HG02798 (cell line): ENCODE results near the gene OR51G2.
"Not testable (repeated sequence)": the region's sequence is repeated elsewhere in the genome, so short reads cannot be mapped to it uniquely, and the experiment has no call there.

ENCODE experiments used
- ATAC-seq: cut with Tn5 transposase; IDR thresholded peaks from one replicate; pipeline ENCODE4 v1.9.1; 2021; ENCODE audit warnings: mild to moderate bottlenecking; ENCODE audit not compliant: unreplicated experiment, poor library complexity

Gene OR51G2, protein sequence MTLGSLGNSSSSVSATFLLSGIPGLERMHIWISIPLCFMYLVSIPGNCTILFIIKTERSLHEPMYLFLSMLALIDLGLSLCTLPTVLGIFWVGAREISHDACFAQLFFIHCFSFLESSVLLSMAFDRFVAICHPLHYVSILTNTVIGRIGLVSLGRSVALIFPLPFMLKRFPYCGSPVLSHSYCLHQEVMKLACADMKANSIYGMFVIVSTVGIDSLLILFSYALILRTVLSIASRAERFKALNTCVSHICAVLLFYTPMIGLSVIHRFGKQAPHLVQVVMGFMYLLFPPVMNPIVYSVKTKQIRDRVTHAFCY

DNA sequence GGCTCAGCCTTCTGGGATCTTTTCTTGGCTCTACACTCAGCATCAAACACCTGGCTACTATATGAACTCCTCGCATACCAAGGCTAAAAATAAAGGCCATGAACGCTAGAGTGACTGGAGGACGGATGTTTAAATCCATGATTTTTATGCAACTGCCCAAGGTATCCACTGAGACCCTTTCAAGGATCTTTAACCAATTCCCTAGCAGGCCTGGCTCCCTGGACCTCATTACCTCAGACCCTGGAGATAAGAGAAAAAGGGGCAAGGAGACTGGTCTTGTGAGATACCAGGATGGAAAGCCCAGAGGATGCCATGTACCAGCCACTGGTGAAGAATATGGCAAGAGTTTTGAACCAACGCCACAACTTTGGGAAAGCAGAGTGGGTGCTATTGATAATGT, at the start of gene OR51G2:
OR51G2 (minus strand) TSS at position 101 of the 400 bp plus-strand sequence. CDS start 3,687 bp downstream, outside the sequence.
- ATAC-seq, result no peak

DNA sequence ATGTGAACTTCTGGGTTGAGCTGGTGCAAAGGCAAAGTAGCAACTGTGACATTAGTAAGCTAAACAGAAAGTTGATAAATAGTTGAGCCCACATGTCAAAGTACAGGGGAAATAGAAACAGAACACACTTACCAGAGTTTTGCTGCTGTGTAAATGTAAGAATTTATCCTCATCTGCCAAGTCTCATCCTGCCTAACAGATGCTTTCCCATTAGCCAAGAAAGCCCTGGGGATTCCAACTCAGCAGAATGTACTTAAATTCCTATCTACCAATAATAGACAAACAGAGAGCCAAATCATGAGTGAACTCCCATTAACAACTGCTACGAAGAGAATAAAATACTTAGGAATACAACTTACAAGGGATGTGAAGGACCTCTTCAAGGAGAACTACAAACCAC, 43.7 kb upstream of the OR51G2 start:
- no peak for ATAC-seq

DNA sequence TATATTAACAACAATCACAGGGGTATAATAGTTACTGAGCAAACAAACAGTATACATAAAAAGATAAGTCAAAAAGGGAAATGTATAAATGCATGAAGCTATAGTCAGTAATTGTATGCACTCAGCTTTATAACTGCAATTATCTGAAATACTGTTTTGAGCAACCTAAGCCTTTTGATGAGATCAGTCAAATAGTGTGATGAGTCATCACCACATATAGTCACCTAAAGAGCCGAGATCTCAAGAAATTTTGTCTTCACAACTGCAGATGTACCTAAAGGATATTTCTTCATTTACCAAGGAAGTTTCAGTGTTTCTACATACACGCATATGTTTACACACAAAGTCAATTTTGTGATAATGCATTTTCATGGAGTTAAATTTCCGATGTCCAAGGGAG, 41.7 kb upstream of the OR51G2 start:
- no peak for ATAC-seq

DNA sequence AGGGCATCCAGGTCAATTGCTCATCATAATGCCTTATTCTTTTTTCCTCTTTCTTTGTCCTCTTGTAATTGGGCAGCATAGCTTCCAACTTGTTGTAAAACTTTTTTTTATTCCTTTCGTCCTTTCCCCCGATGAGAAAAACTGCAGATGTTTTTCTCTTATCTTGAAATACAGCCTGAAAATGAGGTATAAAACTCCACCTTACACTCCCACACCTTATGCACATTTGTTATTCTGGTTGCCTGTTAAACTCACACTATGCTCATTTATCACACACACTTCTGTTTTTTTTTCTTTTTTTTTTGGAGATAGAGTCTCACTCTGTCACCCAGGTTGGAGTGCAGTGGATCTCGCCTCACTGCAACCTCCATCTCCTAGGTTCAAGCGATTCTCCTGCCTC, 38.2 kb upstream of the OR51G2 start:
- no peak for ATAC-seq

DNA sequence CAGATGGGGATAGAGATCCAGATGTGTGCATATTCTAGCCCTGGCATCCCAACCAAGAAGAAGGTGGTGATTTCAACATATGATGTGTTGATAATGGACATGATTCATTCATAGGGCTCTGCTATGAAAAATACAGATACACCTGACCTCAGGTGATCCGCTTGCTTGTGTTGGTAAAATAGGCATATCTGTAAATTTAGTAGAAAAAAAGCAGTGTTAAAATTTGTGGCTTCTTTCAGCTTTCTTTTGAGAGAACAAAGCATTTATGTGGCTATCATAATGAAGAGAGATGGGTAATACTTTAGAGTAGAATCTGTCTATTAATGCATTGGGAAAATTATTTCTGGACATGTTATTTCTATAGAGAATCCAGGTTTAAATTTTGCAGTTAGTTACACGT, 36.5 kb upstream of the OR51G2 start, which contains the start of gene OR51A2:
OR51A2 (minus strand) TSS at position 101 of the 400 bp plus-strand sequence; CDS start at position 101, 0 bp downstream.
- not testable (repeated sequence) for ATAC-seq

DNA sequence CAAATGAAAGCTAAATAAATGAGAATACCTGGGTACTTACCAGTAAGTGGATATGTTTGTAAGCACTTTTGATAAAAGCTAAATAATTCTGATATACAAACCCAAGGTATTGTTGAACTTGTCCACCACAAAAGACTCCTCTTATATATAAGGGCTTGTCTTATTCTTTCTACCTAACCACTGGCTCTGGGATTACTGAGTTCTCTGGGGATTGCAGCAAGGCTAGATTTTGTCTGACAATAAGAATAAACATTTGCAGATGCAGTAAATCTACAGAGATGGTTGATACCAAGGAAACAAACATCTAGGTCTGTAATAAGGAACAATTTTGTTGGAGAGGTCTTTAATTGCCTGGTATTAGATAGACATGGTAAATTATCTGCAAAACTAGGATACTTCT, 28.4 kb upstream of the OR51G2 start, which contains the start of gene OR51A4:
OR51A4 (minus strand) TSS at position 101 of the 400 bp plus-strand sequence. CDS start 505 bp downstream, outside the sequence.
- ATAC-seq, result no peak

DNA sequence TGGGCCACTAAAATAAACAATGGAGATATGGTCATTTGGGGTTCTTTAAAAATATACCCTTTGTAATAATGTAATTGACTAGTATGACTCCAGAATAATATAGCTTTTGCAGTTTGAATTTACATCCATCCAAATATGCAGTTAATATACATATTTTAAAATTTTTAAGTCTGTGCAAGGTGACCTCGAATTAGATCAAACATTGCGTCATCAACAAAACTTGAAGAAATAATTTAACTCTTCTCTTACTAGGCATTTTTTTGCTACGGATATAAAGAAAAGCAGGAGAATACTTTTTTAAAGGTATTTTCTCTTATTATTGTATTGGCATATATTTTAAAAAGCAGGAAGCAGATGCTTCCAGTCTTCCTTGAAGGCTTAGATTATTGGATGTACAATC, 17.6 kb upstream of the OR51G2 start:
- no peak for ATAC-seq

DNA sequence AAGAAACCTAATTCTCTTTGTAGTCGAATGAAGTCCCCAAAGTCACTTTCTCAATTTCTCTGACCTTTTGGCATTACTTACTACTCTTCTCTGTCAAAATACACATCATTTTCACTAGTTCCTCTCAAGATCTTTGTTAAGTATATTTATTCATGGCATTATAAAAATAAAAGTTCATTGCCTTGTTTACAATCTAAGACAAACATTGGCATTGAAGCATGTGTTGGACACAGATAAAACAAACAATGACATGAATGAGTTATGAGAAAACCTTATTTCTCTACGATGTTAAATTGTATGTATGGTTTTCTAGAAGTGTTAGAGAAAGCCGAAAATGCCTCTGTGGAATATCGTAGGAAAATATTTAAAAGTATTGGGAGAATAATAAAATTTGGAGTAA, 13.6 kb upstream of the OR51G2 start:
- ATAC-seq, result no peak

DNA sequence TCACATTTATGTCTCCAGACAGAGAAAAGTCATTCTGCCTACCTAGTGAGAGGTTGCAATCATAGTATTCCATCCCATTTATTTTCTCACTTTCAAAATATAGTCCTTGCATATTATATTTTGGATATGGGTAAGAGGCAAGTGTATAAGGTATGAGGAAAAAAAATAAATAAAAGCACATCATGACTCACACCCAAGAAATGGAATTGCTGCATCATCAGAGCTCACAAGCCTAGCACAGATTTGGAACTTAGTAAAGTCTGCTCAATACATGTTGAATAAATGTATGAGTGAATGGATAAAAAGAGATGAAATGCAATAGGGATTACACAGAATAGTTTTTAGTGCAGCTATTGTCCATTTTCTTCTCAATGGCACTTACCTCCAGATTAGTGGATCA, 7.5 kb upstream of the OR51G2 start:
- no peak for ATAC-seq

DNA sequence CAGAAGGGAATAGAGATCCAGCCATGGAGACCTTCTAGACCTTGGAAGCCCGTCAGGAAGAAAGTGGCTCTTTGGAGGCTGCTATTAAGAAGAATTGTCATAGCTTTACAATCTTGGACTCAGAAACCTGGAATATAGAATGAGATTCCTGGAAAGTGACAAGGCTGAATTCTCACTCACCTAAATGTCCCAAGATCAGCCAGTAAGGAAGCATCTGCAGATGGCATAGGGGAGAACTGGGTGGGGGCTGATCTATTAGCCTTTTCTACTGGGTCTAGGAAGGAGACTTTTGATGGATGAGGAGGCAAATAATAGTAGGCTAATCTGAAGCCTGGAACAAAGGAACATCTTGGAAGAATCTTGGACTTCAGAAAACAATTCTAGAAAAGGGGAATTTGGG, 5.1 kb upstream of the OR51G2 start, which contains the start of gene OR51G1:
OR51G1 (minus strand) TSS at position 101 of the 400 bp plus-strand sequence; CDS start at position 101, 0 bp downstream.
- ATAC-seq, result no peak

DNA sequence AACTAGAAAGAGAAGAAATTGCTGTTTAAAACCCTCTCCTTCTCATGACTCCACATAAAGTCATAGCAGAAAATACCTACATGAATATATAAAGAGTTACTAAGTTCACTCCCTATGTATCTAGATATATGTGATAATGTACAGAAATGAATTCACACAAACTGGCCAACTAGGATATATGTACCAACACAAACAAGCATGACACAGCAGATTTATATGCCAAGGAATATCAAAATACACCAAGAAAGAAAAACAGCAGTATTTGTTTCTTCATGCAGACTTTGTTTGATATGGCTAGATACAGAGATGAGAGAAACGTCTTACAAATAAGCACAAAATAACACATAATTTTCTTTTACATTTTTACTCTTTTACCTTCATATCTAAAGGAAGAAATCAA, 3.2 kb upstream of the OR51G2 start:
- ATAC-seq, result no peak

DNA sequence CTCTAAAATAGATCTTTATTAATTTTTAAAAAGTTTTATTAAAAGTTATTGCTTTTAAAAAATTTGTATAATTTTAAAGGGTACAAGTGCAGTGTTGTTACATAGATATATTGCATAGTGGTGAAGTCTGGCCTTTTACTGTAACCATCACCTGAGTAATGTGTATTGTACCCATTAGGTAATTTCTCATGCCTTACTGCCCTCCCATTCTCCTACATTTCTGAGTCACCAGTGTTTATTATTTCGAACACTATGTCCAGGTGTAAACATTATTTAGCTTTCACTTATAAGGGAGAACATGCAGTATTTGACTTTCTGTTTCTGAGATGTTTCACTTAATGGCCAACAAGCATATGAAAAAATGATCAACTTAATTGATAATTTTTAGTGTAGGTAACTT, 2.6 kb upstream of the OR51G2 start:
- no peak for ATAC-seq

DNA sequence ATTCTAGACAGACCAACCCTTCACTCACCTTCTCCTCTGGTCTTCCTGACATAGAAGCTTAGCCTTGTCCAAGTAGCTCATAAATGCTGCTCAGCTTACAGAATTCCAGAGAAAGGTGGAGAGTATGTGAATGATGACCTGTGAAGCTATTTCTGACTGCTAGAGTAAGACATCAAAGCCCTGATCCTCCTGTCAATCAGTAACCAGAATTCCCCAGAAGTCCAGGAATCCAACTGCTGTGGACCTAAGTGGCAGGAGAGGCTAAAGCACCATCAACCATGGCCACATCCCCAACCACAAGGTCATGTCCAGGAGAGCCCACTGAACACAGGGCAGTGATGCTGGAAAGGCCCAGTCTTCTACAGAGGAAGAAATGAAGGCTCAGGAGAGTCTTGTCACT, 2.6 kb downstream of the OR51G2 start:
- ATAC-seq, result no peak

DNA sequence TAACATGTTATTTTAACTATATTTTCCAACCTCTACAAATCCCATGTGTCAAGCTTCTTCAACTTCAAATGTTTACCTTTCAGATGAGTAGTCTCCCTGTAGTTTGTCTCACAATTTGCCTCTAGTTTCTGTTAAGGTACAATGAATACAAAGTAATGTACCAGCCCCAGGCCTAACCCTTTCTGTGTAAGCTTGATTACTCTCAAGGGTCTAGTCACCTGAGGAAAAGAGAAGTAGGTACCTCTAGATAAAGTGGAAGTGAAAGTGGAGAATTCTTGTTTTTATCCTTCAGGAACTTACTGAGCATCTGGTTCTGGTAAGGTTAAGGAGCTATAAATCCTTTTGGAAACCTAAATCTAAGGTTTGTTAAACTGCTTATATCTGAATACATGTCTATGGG, 15.7 kb downstream of the OR51G2 start, which contains the start of gene OR51A7:
OR51A7 (plus strand) TSS at position 300 of the 400 bp plus-strand sequence. CDS start 3,587 bp downstream, outside the sequence.
- no peak for ATAC-seq

DNA sequence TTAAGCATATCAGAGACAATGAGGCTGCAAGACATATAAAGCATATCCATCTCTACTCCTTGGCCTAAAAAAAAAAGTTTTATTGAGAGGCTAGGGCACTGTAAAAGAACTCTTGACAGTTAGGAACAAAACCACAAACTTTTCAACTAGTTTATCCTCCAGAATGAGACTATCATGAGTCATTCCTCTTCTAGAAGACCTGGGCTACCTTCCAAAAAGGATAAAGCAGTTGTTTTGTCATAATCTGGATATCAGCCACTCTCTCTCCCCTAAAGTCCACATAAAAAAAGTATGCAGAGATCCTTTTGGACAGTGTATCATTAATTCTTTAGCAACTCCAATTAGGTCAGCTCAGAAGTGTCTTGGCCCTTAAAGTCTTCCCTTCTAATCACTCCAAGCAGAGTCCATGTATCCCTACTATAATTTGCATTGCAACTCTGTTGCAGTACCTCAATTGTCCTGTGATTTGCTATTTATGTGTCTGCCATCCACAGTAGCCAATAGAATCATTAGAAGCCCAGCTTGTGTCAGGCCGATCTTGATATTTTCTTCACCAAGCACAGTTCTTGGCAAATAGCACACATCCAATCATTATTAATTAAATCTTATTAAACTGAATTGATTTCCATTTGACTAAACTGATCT, 27.0 kb downstream of the OR51G2 start:
- ATAC-seq, result no peak

DNA sequence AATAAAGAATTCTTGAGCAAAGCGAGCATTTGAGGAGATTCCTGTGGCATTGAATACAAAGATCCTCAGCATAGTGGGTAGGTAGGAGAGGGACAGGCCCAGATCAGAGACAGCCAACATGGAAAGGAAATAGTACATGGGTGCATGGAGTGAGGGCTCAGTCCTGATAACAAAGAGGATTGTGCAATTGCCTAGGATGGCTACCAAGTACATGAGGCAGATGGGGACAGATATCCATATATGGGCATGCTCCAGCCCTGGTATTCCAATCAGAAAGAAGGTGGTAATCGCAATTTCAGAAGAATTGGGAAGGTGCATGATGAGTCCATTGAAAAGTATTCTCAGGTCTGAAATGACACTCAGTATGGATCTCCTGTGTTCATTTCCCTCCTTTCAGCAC, 28.9 kb downstream of the OR51G2 start:
- ATAC-seq, result no peak

DNA sequence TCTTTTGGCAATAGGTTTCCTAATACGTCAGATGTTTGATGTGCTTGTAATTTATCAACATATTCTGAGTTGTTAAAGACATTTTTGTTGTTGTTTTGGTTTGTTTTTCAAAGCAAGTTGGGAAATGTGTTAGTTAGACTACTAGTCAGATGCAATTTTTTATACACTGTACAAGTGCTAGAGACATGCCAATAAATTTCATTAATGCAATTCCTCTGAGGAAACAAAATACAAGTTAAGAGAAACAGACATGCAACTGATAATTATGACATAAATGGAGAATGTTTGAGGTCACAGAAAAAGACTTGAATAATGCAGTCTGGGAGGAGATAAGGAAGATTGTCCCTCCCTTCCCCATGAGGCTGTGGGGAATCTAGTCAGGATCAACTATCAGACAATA, 31.6 kb downstream of the OR51G2 start:
- ATAC-seq, result no peak

DNA sequence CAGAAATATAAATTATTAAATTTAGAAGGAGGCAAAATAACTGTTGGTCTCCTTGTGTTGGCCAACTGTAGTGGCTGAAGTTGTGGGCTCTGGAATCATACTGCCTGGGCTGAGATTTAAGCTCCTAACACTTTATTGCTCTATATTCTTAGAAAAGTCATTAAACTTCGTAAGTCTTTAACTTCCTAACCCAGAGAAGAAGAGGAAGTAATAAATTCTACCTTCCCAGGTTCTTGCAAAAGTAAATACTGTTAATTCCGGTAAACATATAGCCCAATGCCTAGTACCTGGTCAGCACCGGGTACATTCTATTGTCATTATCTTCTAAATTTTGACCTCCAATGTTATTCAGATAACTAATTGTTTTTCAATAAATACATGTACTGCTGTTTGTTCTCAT, 33.0 kb downstream of the OR51G2 start:
- ATAC-seq, result no peak

DNA sequence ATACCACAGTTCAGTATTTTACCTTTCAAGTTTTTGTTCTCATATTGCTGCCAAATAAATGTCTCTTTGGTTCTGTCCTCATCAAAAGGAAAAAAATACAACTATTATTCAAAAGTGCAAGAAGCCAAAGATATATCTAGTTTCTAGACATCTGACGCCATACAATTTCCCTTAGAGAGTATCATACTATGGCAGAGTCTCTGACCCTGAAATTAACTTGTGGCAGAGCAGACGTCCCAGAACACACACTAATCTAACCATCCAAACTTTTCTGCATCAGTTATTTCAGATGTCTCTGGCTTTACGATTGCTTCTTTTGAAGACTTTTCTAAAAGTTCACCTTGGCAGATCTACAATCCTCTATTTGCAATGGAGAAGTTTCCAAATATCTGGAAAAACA, 34.8 kb downstream of the OR51G2 start:
- no peak for ATAC-seq

DNA sequence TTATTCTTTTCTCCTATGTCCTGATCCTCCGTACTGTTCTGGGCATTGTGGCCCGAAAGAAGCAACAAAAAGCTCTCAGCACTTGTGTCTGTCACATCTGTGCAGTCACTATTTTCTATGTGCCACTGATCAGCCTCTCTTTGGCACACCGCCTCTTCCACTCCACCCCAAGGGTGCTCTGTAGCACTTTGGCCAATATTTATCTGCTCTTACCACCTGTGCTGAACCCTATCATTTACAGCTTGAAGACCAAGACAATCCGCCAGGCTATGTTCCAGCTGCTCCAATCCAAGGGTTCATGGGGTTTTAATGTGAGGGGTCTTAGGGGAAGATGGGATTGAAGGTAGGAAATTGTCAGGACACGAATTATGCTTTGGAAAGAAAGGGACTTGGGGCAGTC, 36.6 kb downstream of the OR51G2 start:
- no peak for ATAC-seq

DNA sequence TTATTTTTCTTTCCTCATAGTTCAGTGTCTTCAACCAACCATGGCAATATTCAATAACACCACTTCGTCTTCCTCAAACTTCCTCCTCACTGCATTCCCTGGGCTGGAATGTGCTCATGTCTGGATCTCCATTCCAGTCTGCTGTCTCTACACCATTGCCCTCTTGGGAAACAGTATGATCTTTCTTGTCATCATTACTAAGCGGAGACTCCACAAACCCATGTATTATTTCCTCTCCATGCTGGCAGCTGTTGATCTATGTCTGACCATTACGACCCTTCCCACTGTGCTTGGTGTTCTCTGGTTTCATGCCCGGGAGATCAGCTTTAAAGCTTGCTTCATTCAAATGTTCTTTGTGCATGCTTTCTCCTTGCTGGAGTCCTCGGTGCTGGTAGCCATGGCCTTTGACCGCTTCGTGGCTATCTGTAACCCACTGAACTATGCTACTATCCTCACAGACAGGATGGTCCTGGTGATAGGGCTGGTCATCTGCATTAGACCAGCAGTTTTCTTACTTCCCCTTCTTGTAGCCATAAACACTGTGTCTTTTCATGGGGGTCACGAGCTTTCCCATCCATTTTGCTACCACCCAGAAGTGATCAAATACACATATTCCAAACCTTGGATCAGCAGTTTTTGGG, 37.2 kb downstream of the OR51G2 start, which contains the start of gene OR51T1:
OR51T1 (plus strand) TSS at position 41 of the 641 bp plus-strand sequence; CDS start at position 41, 0 bp downstream.
- ATAC-seq, result no peak
